Mesenchymal stem cell (in vitro differentiated cells and primary cell): Measurements from ENCODE around the gene AGTR1.
"Not testable (repeated sequence)": the region's sequence is repeated elsewhere in the genome, so short reads cannot be mapped to it uniquely, and the experiment has no call there.

ENCODE experiments used
- DNase-seq: peaks from one replicate; pipeline ENCODE4 v3.0.0-alpha.2; 2013
- H2AFZ ChIP-seq: one replicate; pipeline ENCODE4 v1.6.1; 2013; ENCODE audit warnings: low read depth, mild to moderate bottlenecking, control low read depth, inconsistent platforms, low read length, moderate library complexity
- H2AK5ac ChIP-seq: 2 replicates; pipeline ENCODE4 v1.6.1; 2013; ENCODE audit warnings: low read length, moderate library complexity, mild to moderate bottlenecking, inconsistent platforms; ENCODE audit not compliant: severe bottlenecking
- H2BK120ac ChIP-seq: one replicate; pipeline ENCODE4 v1.6.1; 2013; ENCODE audit warnings: low read depth, mild to moderate bottlenecking, inconsistent platforms, low read length, moderate library complexity
- H2BK12ac ChIP-seq, 2 experiments: one replicate each; pipeline ENCODE4 v1.6.1; 2013; ENCODE audit warnings: inconsistent platforms in 2 of 2, low read length in 2 of 2, mild to moderate bottlenecking in 2 of 2, moderate library complexity in 2 of 2, control low read depth in 1 of 2
- H2BK15ac ChIP-seq: one replicate; pipeline ENCODE4 v1.6.1; 2013; ENCODE audit warnings: mild to moderate bottlenecking, low read depth, inconsistent platforms; ENCODE audit not compliant: poor library complexity, severe bottlenecking
- H2BK5ac ChIP-seq: 2 replicates; pipeline ENCODE4 v1.6.1; 2013; ENCODE audit warnings: low read depth, mild to moderate bottlenecking, low read length, control low read depth, inconsistent platforms; ENCODE audit not compliant: poor library complexity, severe bottlenecking
- H3K14ac ChIP-seq, 2 experiments: one replicate each; pipeline ENCODE4 v1.6.1; 2013; ENCODE audit warnings: inconsistent platforms in 2 of 2, low read length in 2 of 2, control low read depth in 1 of 2, mild to moderate bottlenecking in 1 of 2, moderate library complexity in 1 of 2
- H3K18ac ChIP-seq, 2 experiments: one replicate each; pipeline ENCODE4 v1.6.1; 2013; ENCODE audit warnings: inconsistent platforms in 2 of 2, low read length in 2 of 2, control low read depth in 1 of 2, low read depth in 1 of 2, mild to moderate bottlenecking in 1 of 2
- H3K23ac ChIP-seq, 2 experiments: one replicate each; pipeline ENCODE4 v1.6.1; 2013; ENCODE audit warnings: inconsistent platforms in 2 of 2, low read length in 2 of 2, mild to moderate bottlenecking in 2 of 2, moderate library complexity in 2 of 2, control low read depth in 1 of 2
- H3K27ac ChIP-seq: 2 replicates; pipeline ENCODE4 v1.5.1; 2013; ENCODE audit warnings: mild to moderate bottlenecking, moderate library complexity, low read length, control low read depth, inconsistent platforms; ENCODE audit not compliant: poor library complexity, severe bottlenecking
- H3K27me3 ChIP-seq, 2 experiments: 2 replicates each; pipeline versions ENCODE4 v1.6.1 to v1.7.0; 2013; ENCODE audit warnings: low read length in 2 of 2, mild to moderate bottlenecking in 2 of 2, moderate library complexity in 2 of 2, control low read depth in 1 of 2, inconsistent platforms in 1 of 2; ENCODE audit not compliant: control insufficient read depth in 1 of 2, insufficient read depth in 1 of 2
- H3K36me3 ChIP-seq, 2 experiments: 2 replicates each; pipeline versions ENCODE4 v1.6.1 to v1.7.0; 2013; ENCODE audit warnings: low read length in 2 of 2, control low read depth in 1 of 2, inconsistent platforms in 1 of 2, low read depth in 1 of 2, mild to moderate bottlenecking in 1 of 2; ENCODE audit not compliant: insufficient read depth in 2 of 2, control insufficient read depth in 1 of 2
- H3K4ac ChIP-seq, 2 experiments: one replicate each; pipeline ENCODE4 v1.6.1; 2013; ENCODE audit warnings: inconsistent platforms in 2 of 2, low read length in 2 of 2, mild to moderate bottlenecking in 2 of 2, moderate library complexity in 2 of 2, control low read depth in 1 of 2, low read depth in 1 of 2
- H3K4me1 ChIP-seq: 2 replicates; pipeline ENCODE4 v1.6.1; 2013; ENCODE audit warnings: low read depth, low read length, control low read depth; ENCODE audit not compliant: control insufficient read depth, insufficient read depth
- H3K4me2 ChIP-seq: 2 replicates; pipeline ENCODE4 v1.6.1; 2013; ENCODE audit warnings: low read length, mild to moderate bottlenecking, inconsistent platforms; ENCODE audit not compliant: poor library complexity, severe bottlenecking
- H3K4me3 ChIP-seq, 2 experiments: 2 replicates each; pipeline versions ENCODE4 v1.5.1 to v1.7.0; 2013; ENCODE audit warnings: low read length in 2 of 2, mild to moderate bottlenecking in 2 of 2, control low read depth in 1 of 2, low read depth in 1 of 2; ENCODE audit not compliant: insufficient read depth in 1 of 2
- H3K79me1 ChIP-seq: replicated peaks from 2 replicates; pipeline ENCODE4 v1.6.1; 2013; ENCODE audit warnings: mild to moderate bottlenecking, control low read depth, low read length, inconsistent platforms; ENCODE audit not compliant: poor library complexity, severe bottlenecking
- H3K9ac ChIP-seq: 2 replicates; pipeline ENCODE4 v1.7.0; 2013; ENCODE audit warnings: mild to moderate bottlenecking, low read length, moderate library complexity
- H3K9me3 ChIP-seq: 2 replicates; pipeline ENCODE4 v1.7.0; 2013; ENCODE audit warnings: mild to moderate bottlenecking, low read length; ENCODE audit not compliant: control insufficient read depth
- H4K8ac ChIP-seq: one replicate; pipeline ENCODE4 v1.6.1; 2013; ENCODE audit warnings: inconsistent platforms, mild to moderate bottlenecking, low read length, moderate library complexity
- H4K91ac ChIP-seq: one replicate; pipeline ENCODE4 v1.6.1; 2013; ENCODE audit warnings: mild to moderate bottlenecking, low read length, inconsistent platforms
- WGBS: methylation state at CpG from one replicate; pipeline ENCODE4 v1.1.7; 2013; ENCODE audit warnings: mixed read lengths; 5-methylcytosine and 5-hydroxymethylcytosine counted together

AGTR1 gene

GRCh38 chr3:148750296-148750695 is 52.6 kb downstream of the AGTR1 start:
- Histone ChIP-seq H2BK12ac (no peak overlapping the region), H3K4me3 (no peak overlapping the region), H3K4me2 (no peak overlapping the region), H3K18ac (no peak overlapping the region), H3K14ac (no peak overlapping the region), H2BK120ac (no peak overlapping the region), H3K79me1 (no peaks in the 10 kb centered on the region), H2BK15ac (no peak overlapping the region), H2AFZ (no peak overlapping the region), H3K4ac (no peak overlapping the region), H3K27me3 (no peaks in the 10 kb centered on the region), H2AK5ac (no peak overlapping the region), H3K36me3 (no peaks in the 10 kb centered on the region), H2BK5ac (no peak overlapping the region), H3K23ac (no peak overlapping the region), H4K91ac (no peak overlapping the region), H3K9me3 (no peaks in the 10 kb centered on the region), H3K27ac (no peak overlapping the region), H3K9ac (no peak overlapping the region), H4K8ac (no peak overlapping the region), H3K4me1 (peaks cover 1% of the 10 kb centered on the region)
- DNase-seq, result no peak
- WGBS, result 95% methylated on average over 3 of the region's 3 CpGs

DNA sequence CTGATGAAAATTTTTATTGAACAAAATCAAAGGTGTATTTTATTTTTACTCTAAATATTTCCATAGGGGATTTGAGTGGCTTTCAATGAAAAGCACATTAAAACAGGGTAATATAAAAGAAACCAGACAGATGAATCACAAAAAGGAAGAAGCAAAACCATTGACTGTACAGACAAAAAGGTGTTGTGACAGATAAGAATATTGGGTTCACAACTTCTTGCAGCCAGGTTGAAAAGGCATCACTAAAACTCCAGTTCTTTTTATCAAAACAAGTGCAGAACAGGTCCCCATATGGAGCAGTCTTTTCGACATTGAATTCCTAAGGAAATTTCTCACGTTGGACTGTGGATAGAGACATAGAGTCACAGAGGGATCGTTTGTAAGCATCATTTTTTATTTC is 53.8 kb downstream of the AGTR1 start:
- Histone ChIP-seq H3K79me1 (no peaks in the 10 kb centered on the region), H2AK5ac (no peak overlapping the region), H3K9ac (no peak overlapping the region), H3K9me3 (no peaks in the 10 kb centered on the region), H3K4me2 (no peak overlapping the region), H2BK5ac (no peak overlapping the region), H3K18ac (no peak overlapping the region), H3K27ac (no peak overlapping the region), H4K91ac (no peak overlapping the region), H3K23ac (no peak overlapping the region), H2BK120ac (no peak overlapping the region), H3K4ac (no peak overlapping the region), H2AFZ (no peak overlapping the region), H2BK12ac (no peak overlapping the region), H3K36me3 (no peaks in the 10 kb centered on the region), H3K4me1 (peaks cover 1% of the 10 kb centered on the region), H4K8ac (no peak overlapping the region), H3K27me3 (peaks cover 0 to 5% of the 10 kb centered on the region in 2 experiments), H3K14ac (no peak overlapping the region), H2BK15ac (no peak overlapping the region), H3K4me3 (no peak overlapping the region)
- 93% methylated on average over 3 of the region's 3 CpGs for whole genome bisulfite sequencing
- DNase-seq, result no peak

DNA sequence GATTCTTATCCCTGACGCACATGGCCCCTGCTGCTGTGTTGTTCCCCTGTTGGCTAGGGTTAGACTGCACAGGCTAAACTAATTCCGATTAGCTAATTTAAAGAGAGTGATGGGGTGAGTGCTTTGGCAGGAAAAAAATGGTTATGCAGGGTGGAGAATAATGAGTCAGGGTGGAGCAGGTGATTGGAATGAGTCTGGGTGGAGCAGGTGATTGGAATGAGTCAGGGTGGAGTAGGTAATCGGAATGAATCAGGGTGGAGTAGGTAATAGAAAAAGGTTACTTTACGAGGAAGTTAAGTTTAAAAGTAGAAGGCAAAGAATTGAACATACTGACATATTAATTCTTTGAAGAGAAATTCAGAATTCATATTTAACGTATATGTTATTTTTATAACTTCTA is 55.7 kb downstream of the AGTR1 start:
- H3K36me3 ChIP-seq, H2AK5ac ChIP-seq, H3K4me1 ChIP-seq, H3K4me2 ChIP-seq, H4K91ac ChIP-seq, H2AFZ ChIP-seq, H3K18ac ChIP-seq, H3K27me3 ChIP-seq, H2BK5ac ChIP-seq, H2BK120ac ChIP-seq, H3K4ac ChIP-seq, H3K27ac ChIP-seq, H4K8ac ChIP-seq, H3K79me1 ChIP-seq, H2BK12ac ChIP-seq, DNase-seq, H3K14ac ChIP-seq, H3K23ac ChIP-seq, H3K9ac ChIP-seq, H3K4me3 ChIP-seq, H3K9me3 ChIP-seq, H2BK15ac ChIP-seq: not testable (repeated sequence)
- 91% methylated on average over 3 of the region's 5 CpGs for WGBS

DNA sequence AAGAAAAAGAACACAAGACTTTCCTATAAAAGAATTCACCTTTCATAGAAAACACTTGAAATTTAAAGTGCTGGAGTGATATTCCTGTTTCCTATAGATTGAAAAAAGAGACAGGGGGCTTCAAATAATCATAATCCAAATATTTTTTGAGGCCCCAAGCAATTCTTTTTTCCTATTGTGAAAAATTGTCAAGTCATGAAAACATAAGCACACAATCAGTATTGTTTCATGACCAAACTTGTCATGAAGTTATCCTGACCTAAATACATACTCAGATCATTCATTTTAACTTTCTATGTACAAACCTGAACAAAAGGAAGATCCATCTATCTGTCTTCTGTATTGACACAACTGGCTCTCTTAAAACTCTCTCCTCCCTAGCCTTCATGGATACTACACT is 57.9 kb downstream of the AGTR1 start:
- no peak overlapping the region for H3K4me2 ChIP-seq
- peaks cover 4% of the 10 kb centered on the region for H3K4me1 ChIP-seq
- no peak overlapping the region for H3K4ac ChIP-seq
- DNase-seq, result no peak
- H3K36me3 ChIP-seq, result no peaks in the 10 kb centered on the region
- H2BK12ac ChIP-seq, result no peak overlapping the region
- H3K9ac ChIP-seq, result no peak overlapping the region
- no peak overlapping the region for H3K4me3 ChIP-seq
- H2BK15ac ChIP-seq, result no peak overlapping the region
- no peak overlapping the region for H3K27ac ChIP-seq
- no peak overlapping the region for H4K91ac ChIP-seq
- peaks cover 0 to 5% of the 10 kb centered on the region in 2 experiments for H3K27me3 ChIP-seq
- no peak overlapping the region for H2AK5ac ChIP-seq
- no peak overlapping the region for H3K14ac ChIP-seq
- H2AFZ ChIP-seq, result no peak overlapping the region
- H2BK120ac ChIP-seq, result no peak overlapping the region
- no peak overlapping the region for H4K8ac ChIP-seq
- no peak overlapping the region for H3K23ac ChIP-seq
- H3K79me1 ChIP-seq, result no peaks in the 10 kb centered on the region
- H3K9me3 ChIP-seq, result no peaks in the 10 kb centered on the region
- no peak overlapping the region for H3K18ac ChIP-seq
- H2BK5ac ChIP-seq, result no peak overlapping the region
